Gastroesophageal sphincter (tissue), 3 donors: ENCODE data around the gene KRT38.
"Not testable (repeated sequence)": the region's sequence is repeated elsewhere in the genome, so short reads cannot be mapped to it uniquely, and the experiment has no call there.

Experiments
- EP300 ChIP-seq: sonication (generic); formaldehyde crosslinking; IDR thresholded peaks from one replicate; pipeline ENCODE4 v1.6.1; 2017; ENCODE audit warnings: antibody characterized with exemption, mild to moderate bottlenecking
- POLR2A ChIP-seq, 2 donors: fragments of 450-650 bp; IDR thresholded peaks; one replicate each; pipeline ENCODE4 v1.6.1; 2017; ENCODE audit warnings: antibody characterized with exemption in 2 of 2, mild to moderate bottlenecking in 2 of 2, moderate library complexity in 1 of 2
- TF ChIP-seq, protein P1 (sequence below), 4 experiments: fragments of 200-600 bp in 2 of 4; fragments of 450-650 bp in 2 of 4; sonication (generic) in 1 of 4; IDR thresholded peaks; one replicate each; pipeline ENCODE4 v1.5.1; 2017 to 2019; ENCODE audit warnings: antibody characterized with exemption in 4 of 4, mild to moderate bottlenecking in 2 of 4, moderate library complexity in 2 of 4

DNA sequence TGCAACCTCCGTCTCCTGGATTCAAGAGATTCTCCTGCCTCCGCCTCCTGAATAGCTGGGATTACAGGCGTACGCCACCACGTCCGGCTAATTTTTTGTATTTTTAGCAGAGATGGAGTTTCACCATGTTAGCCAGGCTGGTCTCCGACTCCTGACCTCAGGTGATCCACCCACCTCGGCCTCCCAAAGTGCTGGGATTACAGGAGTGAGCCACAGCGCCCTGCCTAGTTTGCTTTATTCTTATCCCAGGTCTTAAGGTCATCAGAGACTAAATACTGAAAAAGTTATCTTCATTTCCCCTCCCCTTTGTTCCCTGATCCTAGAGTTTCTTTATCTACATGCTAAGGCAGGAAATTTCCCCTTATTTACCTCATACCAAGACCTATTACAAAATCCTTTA lies 10.4 kb downstream of the KRT38 start:
- not testable (repeated sequence) for TF ChIP-seq EP300; POLR2A (IDR thresholded peaks at IDR 0.05)
- TF ChIP-seq, protein P1, sequence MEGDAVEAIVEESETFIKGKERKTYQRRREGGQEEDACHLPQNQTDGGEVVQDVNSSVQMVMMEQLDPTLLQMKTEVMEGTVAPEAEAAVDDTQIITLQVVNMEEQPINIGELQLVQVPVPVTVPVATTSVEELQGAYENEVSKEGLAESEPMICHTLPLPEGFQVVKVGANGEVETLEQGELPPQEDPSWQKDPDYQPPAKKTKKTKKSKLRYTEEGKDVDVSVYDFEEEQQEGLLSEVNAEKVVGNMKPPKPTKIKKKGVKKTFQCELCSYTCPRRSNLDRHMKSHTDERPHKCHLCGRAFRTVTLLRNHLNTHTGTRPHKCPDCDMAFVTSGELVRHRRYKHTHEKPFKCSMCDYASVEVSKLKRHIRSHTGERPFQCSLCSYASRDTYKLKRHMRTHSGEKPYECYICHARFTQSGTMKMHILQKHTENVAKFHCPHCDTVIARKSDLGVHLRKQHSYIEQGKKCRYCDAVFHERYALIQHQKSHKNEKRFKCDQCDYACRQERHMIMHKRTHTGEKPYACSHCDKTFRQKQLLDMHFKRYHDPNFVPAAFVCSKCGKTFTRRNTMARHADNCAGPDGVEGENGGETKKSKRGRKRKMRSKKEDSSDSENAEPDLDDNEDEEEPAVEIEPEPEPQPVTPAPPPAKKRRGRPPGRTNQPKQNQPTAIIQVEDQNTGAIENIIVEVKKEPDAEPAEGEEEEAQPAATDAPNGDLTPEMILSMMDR (IDR thresholded peaks at IDR 0.05): not testable (repeated sequence)
